NCI-H524 (cell line): ENCODE results near the gene GALR3.

Experiments
- DNase-seq, 2 experiments: peaks; one replicate each; lab custom pipeline; 2025; lab: John Stamatoyannopoulos, UW

Gene GALR3

GRCh38 chr22:37870273-37870672 lies 47.1 kb downstream of the GALR3 start:
- peak; percentile 9 to 85 for DNase-seq
